HEK293T (cell line): Measurements from ENCODE around the gene SLC44A5.
A peak's percentile ranks its signal among the peaks of the same experiment; 100 is the strongest.

Experiments used
- CTCF ChIA-PET: fragments of 350-600 bp; formaldehyde crosslinking; extraction: SDS; loops from one replicate; lab custom pipeline; 2021; ENCODE audit warnings: antibody characterized with exemption, inconsistent platforms; lab: Yijun Ruan, JAX
- POLR2A ChIA-PET: fragments of 350-600 bp; formaldehyde crosslinking; extraction: SDS; loops from one replicate; lab custom pipeline; 2020; ENCODE audit warnings: antibody characterized with exemption, inconsistent platforms; lab: Yijun Ruan, JAX
- DNase-seq: peaks from one replicate; pipeline ENCODE4 v3.0.0; 2012; ENCODE audit warnings: mixed read lengths; ENCODE audit errors: extremely low spot score
- ARNT ChIP-seq: fragments of 450-650 bp; IDR thresholded peaks from 2 replicates; pipeline ENCODE4 v1.6.1; 2017; ENCODE audit warnings: mild to moderate bottlenecking
- BHLHE40 ChIP-seq: fragments of 450-650 bp; IDR thresholded peaks from 2 replicates; pipeline ENCODE4 v1.6.1; 2016; ENCODE audit warnings: mild to moderate bottlenecking, moderate library complexity, borderline replicate concordance
- CTBP1 ChIP-seq: fragments of 450-650 bp; IDR thresholded peaks from 2 replicates; pipeline ENCODE4 v1.6.1; 2016; ENCODE audit warnings: borderline replicate concordance
- ELF4 ChIP-seq: fragments of 450-650 bp; IDR thresholded peaks from 2 replicates; pipeline ENCODE4 v1.6.1; 2017; ENCODE audit warnings: antibody characterized with exemption
- FOXA1 ChIP-seq: fragments of 450-650 bp; IDR thresholded peaks from 2 replicates; pipeline ENCODE4 v1.6.1; 2016; ENCODE audit warnings: mild to moderate bottlenecking
- FOXK2 ChIP-seq: fragments of 450-650 bp; IDR thresholded peaks from 2 replicates; pipeline ENCODE4 v1.6.1; 2016; ENCODE audit warnings: mild to moderate bottlenecking
- FOXM1 ChIP-seq: fragments of 450-650 bp; IDR thresholded peaks from 2 replicates; pipeline ENCODE4 v1.6.1; 2017; ENCODE audit warnings: mild to moderate bottlenecking, borderline replicate concordance
- HDGF ChIP-seq: fragments of 450-650 bp; IDR thresholded peaks from 2 replicates; pipeline ENCODE4 v1.6.1; 2017; ENCODE audit warnings: antibody characterized with exemption, borderline replicate concordance
- L3MBTL2 ChIP-seq: fragments of 450-650 bp; conservative IDR thresholded peaks from 2 replicates; pipeline ENCODE4 v1.6.1; 2016; ENCODE audit warnings: mild to moderate bottlenecking
- LEF1 ChIP-seq: fragments of 450-650 bp; IDR thresholded peaks from 2 replicates; pipeline ENCODE4 v1.6.1; 2017; ENCODE audit warnings: mild to moderate bottlenecking, borderline replicate concordance
- NFRKB ChIP-seq: fragments of 450-650 bp; IDR thresholded peaks from 2 replicates; pipeline ENCODE4 v1.6.1; 2016; ENCODE audit warnings: mild to moderate bottlenecking, moderate library complexity
- PKNOX1 ChIP-seq: fragments of 450-650 bp; IDR thresholded peaks from 2 replicates; pipeline ENCODE4 v1.6.1; 2016
- SP1 ChIP-seq: fragments of 450-650 bp; IDR thresholded peaks from 2 replicates; pipeline ENCODE4 v1.6.1; 2017
- SUZ12 ChIP-seq: fragments of 450-650 bp; IDR thresholded peaks from 2 replicates; pipeline ENCODE4 v1.6.1; 2016; ENCODE audit warnings: mild to moderate bottlenecking
- TARDBP ChIP-seq: fragments of 450-650 bp; IDR thresholded peaks from 2 replicates; pipeline ENCODE4 v1.6.1; 2016
- ZNF384 ChIP-seq: fragments of 450-650 bp; IDR thresholded peaks from 2 replicates; pipeline ENCODE4 v1.6.1; 2016

The SLC44A5 gene

GRCh38 chr1:75341537-75341936, 269.4 kb downstream of the SLC44A5 start:
- ChIA-PET POLR2A (no interaction called here), CTCF (no interaction called here)
- no peak for DNase-seq
- no peak for TF ChIP-seq CTBP1
- TF ChIP-seq ELF4 = no peak
- TF ChIP-seq SP1 = no peak
- TF ChIP-seq FOXA1 = no peak
- TF ChIP-seq ARNT = no peak
- TF ChIP-seq SUZ12 = no peak
- TF ChIP-seq TARDBP = no peak
- no peak for TF ChIP-seq HDGF
- TF ChIP-seq LEF1 = no peak
- TF ChIP-seq PKNOX1 = no peak
- TF ChIP-seq L3MBTL2 = no peak
- no peak for TF ChIP-seq NFRKB
- no peak for TF ChIP-seq FOXM1
- no peak for TF ChIP-seq BHLHE40
- no peak for TF ChIP-seq ZNF384
- TF ChIP-seq FOXK2 = no peak

- POLR2A ChIA-PET = no interaction called here
- CTCF ChIA-PET = no interaction called here
These were observed 272.1 kb downstream of the SLC44A5 start for GRCh38 chr1:75338616-75339483.

GRCh38 chr1:75334876-75335389, 276.0 kb downstream of the SLC44A5 start:
- CTCF ChIA-PET = no interaction called here
- POLR2A ChIA-PET = no interaction called here
- DNase-seq = no peak
- TF ChIP-seq HDGF (no peak), ZNF384 (no peak), BHLHE40 (no peak), SUZ12 (no peak), SP1 (no peak)

More at GRCh38 chr1:75338616-75339483, 272.1 kb downstream of the SLC44A5 start:
- no peak for DNase-seq
- TF ChIP-seq FOXA1 (0 out of 2 replicates have a peak, but pooled peaks have one; percentile 29), SP1 (no peak)

GRCh38 chr1:75330624-75331023, 280.3 kb downstream of the SLC44A5 start:
- ChIA-PET CTCF (interaction anchor here (0.6 kb wide), 1 partner anchor 229 kb away, joined by 3 read pairs; no protein-coding TSS in a partner anchor), POLR2A (no interaction called here)
- no peak for DNase-seq
- TF ChIP-seq CTBP1 = no peak
- no peak for TF ChIP-seq LEF1
- TF ChIP-seq NFRKB = no peak
- no peak for TF ChIP-seq TARDBP
- TF ChIP-seq ARNT = no peak
- TF ChIP-seq SP1 = no peak
- TF ChIP-seq L3MBTL2 = no peak
- TF ChIP-seq FOXM1 = no peak
- no peak for TF ChIP-seq SUZ12
- no peak for TF ChIP-seq BHLHE40
- no peak for TF ChIP-seq PKNOX1
- TF ChIP-seq ELF4 = no peak
- TF ChIP-seq HDGF = no peak

GRCh38 chr1:75328691-75329090, 282.2 kb downstream of the SLC44A5 start:
- POLR2A ChIA-PET = no interaction called here

GRCh38 chr1:75327395-75327794, 283.5 kb downstream of the SLC44A5 start:
- CTCF ChIA-PET = no interaction called here
- TF ChIP-seq CTBP1 = no peak
- no peak for TF ChIP-seq SUZ12
- TF ChIP-seq ELF4 = no peak
- TF ChIP-seq PKNOX1 = no peak
- no peak for TF ChIP-seq SP1
- no peak for TF ChIP-seq ZNF384
- TF ChIP-seq BHLHE40 = no peak
- no peak for TF ChIP-seq HDGF
- TF ChIP-seq NFRKB = no peak
- no peak for DNase-seq
- POLR2A ChIA-PET = no interaction called here

More at GRCh38 chr1:75328691-75329090, 282.2 kb downstream of the SLC44A5 start:
- TF ChIP-seq FOXK2 (no peak), NFRKB (no peak)
- CTCF ChIA-PET = no interaction called here
- DNase-seq = no peak

GRCh38 chr1:75317976-75318375, 292.9 kb downstream of the SLC44A5 start:
- DNase-seq = no peak
- CTCF ChIA-PET = no interaction called here
- POLR2A ChIA-PET = no interaction called here
- TF ChIP-seq ARNT (no peak), FOXM1 (no peak), FOXK2 (no peak), HDGF (no peak), PKNOX1 (no peak), LEF1 (no peak), SP1 (no peak), FOXA1 (no peak), BHLHE40 (no peak)
